GM23338 (cell line): ENCODE data around the gene DNAH17. TPM values are rescaled to one million over a fixed set of nuclear protein-coding genes. Genes with fewer than 3 reads are reported as not detected.

Experiments used
- ATAC-seq: fragments of 200-7000 bp; cut with Tn5 transposase; 3 replicates; pipeline ENCODE4 v1.9.1; 2020
- DNase-seq: peaks from one replicate; pipeline ENCODE4 v3.0.0-alpha.2; 2015; ENCODE audit warnings: low spot score
- H2AFZ ChIP-seq: fragments of 200-600 bp; sonication (generic); 2 replicates; pipeline ENCODE4 v1.8.0; 2016; ENCODE audit warnings: antibody characterized with exemption, mild to moderate bottlenecking, moderate library complexity
- H3F3A ChIP-seq: fragments of 200-600 bp; sonication (generic); replicated peaks from 2 replicates; pipeline ENCODE4 v1.8.0; 2017; ENCODE audit warnings: antibody characterized with exemption, mixed run types, low read depth
- H3K27ac ChIP-seq: fragments of 200-600 bp; sonication (generic); 2 replicates; pipeline ENCODE4 v1.6.1; 2016; ENCODE audit warnings: low read depth
- H3K27me3 ChIP-seq: fragments of 200-600 bp; sonication (generic); 2 replicates; pipeline ENCODE4 v1.8.0; 2016; ENCODE audit warnings: mild to moderate bottlenecking, mixed run types, moderate library complexity; ENCODE audit not compliant: insufficient read depth
- H3K36me3 ChIP-seq: fragments of 200-600 bp; sonication (generic); 2 replicates; pipeline ENCODE4 v1.8.0; 2016; ENCODE audit warnings: mild to moderate bottlenecking; ENCODE audit not compliant: insufficient read depth
- H3K4me1 ChIP-seq: fragments of 200-600 bp; sonication (generic); 2 replicates; pipeline ENCODE4 v1.8.0; 2016; ENCODE audit warnings: mild to moderate bottlenecking, moderate library complexity; ENCODE audit not compliant: insufficient read depth
- H3K4me2 ChIP-seq: fragments of 200-600 bp; sonication (generic); 2 replicates; pipeline ENCODE4 v1.7.1; 2017; ENCODE audit warnings: mixed run types
- H3K4me3 ChIP-seq: fragments of 200-600 bp; sonication (generic); 2 replicates; pipeline ENCODE4 v1.6.1; 2016; ENCODE audit warnings: mixed run types
- H3K79me2 ChIP-seq: fragments of 200-600 bp; sonication (generic); replicated peaks from 2 replicates; pipeline ENCODE4 v1.8.0; 2017; ENCODE audit warnings: mild to moderate bottlenecking; ENCODE audit not compliant: insufficient read depth
- H3K9me2 ChIP-seq: fragments of 200-600 bp; sonication (generic); 2 replicates; pipeline ENCODE4 v1.8.0; 2017; ENCODE audit not compliant: insufficient read depth
- H4K20me1 ChIP-seq: fragments of 200-600 bp; sonication (generic); replicated peaks from 2 replicates; pipeline ENCODE4 v1.8.0; 2017; ENCODE audit warnings: mild to moderate bottlenecking; ENCODE audit not compliant: insufficient read depth
- H3K27ac Mint-ChIP-seq: 2 replicates; pipeline ENCODE4 v1.8.0; 2020; ENCODE audit warnings: inconsistent platforms, mild to moderate bottlenecking, moderate library complexity, mixed read lengths
- H3K27me3 Mint-ChIP-seq: 3 replicates; pipeline ENCODE4 v1.8.0; 2022; ENCODE audit warnings: low read depth, mild to moderate bottlenecking, moderate library complexity, mixed read lengths, inconsistent platforms; ENCODE audit not compliant: insufficient read depth, poor library complexity
- H3K36me3 Mint-ChIP-seq: 3 replicates; pipeline ENCODE4 v1.8.0; 2021; ENCODE audit warnings: low read depth, mild to moderate bottlenecking, inconsistent platforms, moderate library complexity, mixed read lengths
- H3K4me1 Mint-ChIP-seq: 3 replicates; pipeline ENCODE4 v1.8.0; 2020; ENCODE audit warnings: mild to moderate bottlenecking, inconsistent platforms, mixed read lengths
- H3K4me3 Mint-ChIP-seq: 3 replicates; pipeline ENCODE4 v1.8.0; 2021; ENCODE audit warnings: moderate library complexity, mild to moderate bottlenecking, inconsistent platforms, mixed read lengths
- H3K9me3 Mint-ChIP-seq: 3 replicates; pipeline ENCODE4 v1.8.0; 2020; ENCODE audit warnings: moderate library complexity, mild to moderate bottlenecking, inconsistent platforms, mixed read lengths
- CREB1 ChIP-seq: fragments of 250-450 bp; sonication (Bioruptor Pico); IDR thresholded peaks from 2 replicates; pipeline ENCODE4 v1.5.0; 2020; ENCODE audit warnings: low read depth, mild to moderate bottlenecking, moderate library complexity
- EZH2 ChIP-seq: fragments of 200-600 bp; sonication (generic); IDR thresholded peaks from one replicate; pipeline ENCODE4 v1.8.0; 2017; ENCODE audit warnings: antibody characterized with exemption, mild to moderate bottlenecking, low read depth; ENCODE audit not compliant: unreplicated experiment
- EZH2phosphoT487 ChIP-seq: fragments of 200-600 bp; sonication (generic); IDR thresholded peaks from one replicate; pipeline ENCODE4 v1.8.1; 2018; ENCODE audit warnings: antibody characterized with exemption; ENCODE audit not compliant: unreplicated experiment
- JUNB ChIP-seq: IDR thresholded peaks from one replicate; pipeline ENCODE4 v1.6.1; 2016; ENCODE audit warnings: antibody characterized with exemption; ENCODE audit not compliant: unreplicated experiment
- NANOG ChIP-seq: IDR thresholded peaks from 2 replicates; pipeline ENCODE4 v1.6.1; 2016; ENCODE audit warnings: antibody characterized with exemption, borderline replicate concordance
- POLR2AphosphoS5 ChIP-seq: IDR thresholded peaks from 2 replicates; pipeline ENCODE4 v1.6.1; 2016; ENCODE audit warnings: antibody characterized with exemption, low read depth
- ZNF114 ChIP-seq: fragments of 250-450 bp; sonication (Bioruptor Pico); IDR thresholded peaks from 2 replicates; pipeline ENCODE4 v1.5.0; 2020; ENCODE audit warnings: mild to moderate bottlenecking, moderate library complexity
- ZNF331 ChIP-seq: fragments of 250-450 bp; sonication (Bioruptor Pico); IDR thresholded peaks from 2 replicates; pipeline ENCODE4 v1.5.0; 2020; ENCODE audit warnings: low read depth, mild to moderate bottlenecking, moderate library complexity
- polyA plus RNA-seq: library from polyadenylated mRNA; unstranded; fragments of >200 nt; fragmentation: Nextera tagmentation; extraction: Ambion mirVana; gene quantifications from 2 replicates; pipeline ENCODE4 v1.2.1, GENCODE V29; 2016
- total RNA-seq: library from RNA; depleted of rRNA; stranded (reverse); fragments of >200 nt; shearing (Covaris generic); gene quantifications from 2 replicates; pipeline ENCODE4 v1.2.3, GENCODE V29; 2014
- TF ChIP-seq, protein P1 (sequence below): IDR thresholded peaks from one replicate; pipeline ENCODE4 v1.6.1; 2018; ENCODE audit warnings: antibody characterized with exemption; ENCODE audit not compliant: unreplicated experiment
- TF ChIP-seq, protein P2 (sequence below): fragments of 250-450 bp; sonication (Bioruptor Pico); IDR thresholded peaks from 2 replicates; pipeline ENCODE4 v1.5.0; 2020; ENCODE audit warnings: mild to moderate bottlenecking, moderate library complexity

The DNAH17 gene
- total and polyA plus RNA-seq, 2 experiments from 2014 or later, result 0.59 to 2.0 TPM

- H3K36me3 ChIP-seq, result no peaks in the 10 kb centered on the region
- H3K4me2 ChIP-seq, result no peak overlapping the region
- no peak overlapping the region for H3K4me3 ChIP-seq
- Mint-ChIP-seq H3K4me1 (peaks cover 22% of the 10 kb centered on the region), H3K36me3 (no peaks in the 10 kb centered on the region), H3K27me3 (peaks cover 24% of the 10 kb centered on the region), H3K27ac (no peak overlapping the region), H3K4me3 (no peak overlapping the region), H3K9me3 (no peaks in the 10 kb centered on the region; the same call in 2 of the 3 replicates)
- no peaks in the 10 kb centered on the region for H3F3A ChIP-seq
- peak overlapping the region; percentile 89; the same call in 1 of the 2 replicates for H2AFZ ChIP-seq
- ATAC-seq (peak; percentile 84), DNase-seq (peak; percentile 63)
- TF ChIP-seq NANOG, result no peak
- TF ChIP-seq EZH2phosphoT487, result no peak
- TF ChIP-seq POLR2AphosphoS5, result no peak
- no peak for TF ChIP-seq ZNF331
- no peak for TF ChIP-seq EZH2
- 0 out of 2 replicates have a peak, but pooled peaks have one; percentile 3 for TF ChIP-seq CREB1 (CRISPR knock-in tag)
- H3K4me1 ChIP-seq, result peaks cover 8% of the 10 kb centered on the region
- no peaks in the 10 kb centered on the region for H3K79me2 ChIP-seq
- no peaks in the 10 kb centered on the region for H3K27me3 ChIP-seq
- peaks cover 4% of the 10 kb centered on the region; the same call in 1 of the 2 replicates for H3K9me2 ChIP-seq
- no peak overlapping the region for H3K27ac ChIP-seq
- no peaks in the 10 kb centered on the region for H4K20me1 ChIP-seq
These were observed 4.7 kb downstream of the DNAH17 start for GRCh38 chr17:78572239-78573205.

GRCh38 chr17:78571329-78571728, 5.9 kb downstream of the DNAH17 start:
- Histone ChIP-seq H3K36me3 (no peaks in the 10 kb centered on the region), H3K4me1 (peaks cover 8% of the 10 kb centered on the region), H3K4me3 (no peak overlapping the region), H3K4me2 (no peak overlapping the region), H3K27ac (no peak overlapping the region), H3K27me3 (no peaks in the 10 kb centered on the region), H3F3A (no peaks in the 10 kb centered on the region), H3K9me2 (no peaks in the 10 kb centered on the region; the same call in 1 of the 2 replicates), H3K79me2 (no peaks in the 10 kb centered on the region), H2AFZ (no peak overlapping the region), H4K20me1 (no peaks in the 10 kb centered on the region)
- no peaks in the 10 kb centered on the region for H3K36me3 Mint-ChIP-seq
- no peak for DNase-seq
- H3K27me3 Mint-ChIP-seq, result peaks cover 25% of the 10 kb centered on the region
- ATAC-seq, result no peak
- H3K27ac Mint-ChIP-seq, result no peak overlapping the region
- peaks cover 2% of the 10 kb centered on the region; the same call in 1 of the 3 replicates for H3K9me3 Mint-ChIP-seq
- H3K4me3 Mint-ChIP-seq, result no peak overlapping the region
- peaks cover 20% of the 10 kb centered on the region for H3K4me1 Mint-ChIP-seq
- TF ChIP-seq ZNF331 (no peak), NANOG (no peak), EZH2 (no peak), JUNB (no peak), POLR2AphosphoS5 (no peak), CREB1 (CRISPR knock-in tag) (no peak), ZNF114 (CRISPR knock-in tag) (no peak)
- TF ChIP-seq, protein P1, sequence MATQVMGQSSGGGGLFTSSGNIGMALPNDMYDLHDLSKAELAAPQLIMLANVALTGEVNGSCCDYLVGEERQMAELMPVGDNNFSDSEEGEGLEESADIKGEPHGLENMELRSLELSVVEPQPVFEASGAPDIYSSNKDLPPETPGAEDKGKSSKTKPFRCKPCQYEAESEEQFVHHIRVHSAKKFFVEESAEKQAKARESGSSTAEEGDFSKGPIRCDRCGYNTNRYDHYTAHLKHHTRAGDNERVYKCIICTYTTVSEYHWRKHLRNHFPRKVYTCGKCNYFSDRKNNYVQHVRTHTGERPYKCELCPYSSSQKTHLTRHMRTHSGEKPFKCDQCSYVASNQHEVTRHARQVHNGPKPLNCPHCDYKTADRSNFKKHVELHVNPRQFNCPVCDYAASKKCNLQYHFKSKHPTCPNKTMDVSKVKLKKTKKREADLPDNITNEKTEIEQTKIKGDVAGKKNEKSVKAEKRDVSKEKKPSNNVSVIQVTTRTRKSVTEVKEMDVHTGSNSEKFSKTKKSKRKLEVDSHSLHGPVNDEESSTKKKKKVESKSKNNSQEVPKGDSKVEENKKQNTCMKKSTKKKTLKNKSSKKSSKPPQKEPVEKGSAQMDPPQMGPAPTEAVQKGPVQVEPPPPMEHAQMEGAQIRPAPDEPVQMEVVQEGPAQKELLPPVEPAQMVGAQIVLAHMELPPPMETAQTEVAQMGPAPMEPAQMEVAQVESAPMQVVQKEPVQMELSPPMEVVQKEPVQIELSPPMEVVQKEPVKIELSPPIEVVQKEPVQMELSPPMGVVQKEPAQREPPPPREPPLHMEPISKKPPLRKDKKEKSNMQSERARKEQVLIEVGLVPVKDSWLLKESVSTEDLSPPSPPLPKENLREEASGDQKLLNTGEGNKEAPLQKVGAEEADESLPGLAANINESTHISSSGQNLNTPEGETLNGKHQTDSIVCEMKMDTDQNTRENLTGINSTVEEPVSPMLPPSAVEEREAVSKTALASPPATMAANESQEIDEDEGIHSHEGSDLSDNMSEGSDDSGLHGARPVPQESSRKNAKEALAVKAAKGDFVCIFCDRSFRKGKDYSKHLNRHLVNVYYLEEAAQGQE, result no peak
- TF ChIP-seq, protein P2, sequence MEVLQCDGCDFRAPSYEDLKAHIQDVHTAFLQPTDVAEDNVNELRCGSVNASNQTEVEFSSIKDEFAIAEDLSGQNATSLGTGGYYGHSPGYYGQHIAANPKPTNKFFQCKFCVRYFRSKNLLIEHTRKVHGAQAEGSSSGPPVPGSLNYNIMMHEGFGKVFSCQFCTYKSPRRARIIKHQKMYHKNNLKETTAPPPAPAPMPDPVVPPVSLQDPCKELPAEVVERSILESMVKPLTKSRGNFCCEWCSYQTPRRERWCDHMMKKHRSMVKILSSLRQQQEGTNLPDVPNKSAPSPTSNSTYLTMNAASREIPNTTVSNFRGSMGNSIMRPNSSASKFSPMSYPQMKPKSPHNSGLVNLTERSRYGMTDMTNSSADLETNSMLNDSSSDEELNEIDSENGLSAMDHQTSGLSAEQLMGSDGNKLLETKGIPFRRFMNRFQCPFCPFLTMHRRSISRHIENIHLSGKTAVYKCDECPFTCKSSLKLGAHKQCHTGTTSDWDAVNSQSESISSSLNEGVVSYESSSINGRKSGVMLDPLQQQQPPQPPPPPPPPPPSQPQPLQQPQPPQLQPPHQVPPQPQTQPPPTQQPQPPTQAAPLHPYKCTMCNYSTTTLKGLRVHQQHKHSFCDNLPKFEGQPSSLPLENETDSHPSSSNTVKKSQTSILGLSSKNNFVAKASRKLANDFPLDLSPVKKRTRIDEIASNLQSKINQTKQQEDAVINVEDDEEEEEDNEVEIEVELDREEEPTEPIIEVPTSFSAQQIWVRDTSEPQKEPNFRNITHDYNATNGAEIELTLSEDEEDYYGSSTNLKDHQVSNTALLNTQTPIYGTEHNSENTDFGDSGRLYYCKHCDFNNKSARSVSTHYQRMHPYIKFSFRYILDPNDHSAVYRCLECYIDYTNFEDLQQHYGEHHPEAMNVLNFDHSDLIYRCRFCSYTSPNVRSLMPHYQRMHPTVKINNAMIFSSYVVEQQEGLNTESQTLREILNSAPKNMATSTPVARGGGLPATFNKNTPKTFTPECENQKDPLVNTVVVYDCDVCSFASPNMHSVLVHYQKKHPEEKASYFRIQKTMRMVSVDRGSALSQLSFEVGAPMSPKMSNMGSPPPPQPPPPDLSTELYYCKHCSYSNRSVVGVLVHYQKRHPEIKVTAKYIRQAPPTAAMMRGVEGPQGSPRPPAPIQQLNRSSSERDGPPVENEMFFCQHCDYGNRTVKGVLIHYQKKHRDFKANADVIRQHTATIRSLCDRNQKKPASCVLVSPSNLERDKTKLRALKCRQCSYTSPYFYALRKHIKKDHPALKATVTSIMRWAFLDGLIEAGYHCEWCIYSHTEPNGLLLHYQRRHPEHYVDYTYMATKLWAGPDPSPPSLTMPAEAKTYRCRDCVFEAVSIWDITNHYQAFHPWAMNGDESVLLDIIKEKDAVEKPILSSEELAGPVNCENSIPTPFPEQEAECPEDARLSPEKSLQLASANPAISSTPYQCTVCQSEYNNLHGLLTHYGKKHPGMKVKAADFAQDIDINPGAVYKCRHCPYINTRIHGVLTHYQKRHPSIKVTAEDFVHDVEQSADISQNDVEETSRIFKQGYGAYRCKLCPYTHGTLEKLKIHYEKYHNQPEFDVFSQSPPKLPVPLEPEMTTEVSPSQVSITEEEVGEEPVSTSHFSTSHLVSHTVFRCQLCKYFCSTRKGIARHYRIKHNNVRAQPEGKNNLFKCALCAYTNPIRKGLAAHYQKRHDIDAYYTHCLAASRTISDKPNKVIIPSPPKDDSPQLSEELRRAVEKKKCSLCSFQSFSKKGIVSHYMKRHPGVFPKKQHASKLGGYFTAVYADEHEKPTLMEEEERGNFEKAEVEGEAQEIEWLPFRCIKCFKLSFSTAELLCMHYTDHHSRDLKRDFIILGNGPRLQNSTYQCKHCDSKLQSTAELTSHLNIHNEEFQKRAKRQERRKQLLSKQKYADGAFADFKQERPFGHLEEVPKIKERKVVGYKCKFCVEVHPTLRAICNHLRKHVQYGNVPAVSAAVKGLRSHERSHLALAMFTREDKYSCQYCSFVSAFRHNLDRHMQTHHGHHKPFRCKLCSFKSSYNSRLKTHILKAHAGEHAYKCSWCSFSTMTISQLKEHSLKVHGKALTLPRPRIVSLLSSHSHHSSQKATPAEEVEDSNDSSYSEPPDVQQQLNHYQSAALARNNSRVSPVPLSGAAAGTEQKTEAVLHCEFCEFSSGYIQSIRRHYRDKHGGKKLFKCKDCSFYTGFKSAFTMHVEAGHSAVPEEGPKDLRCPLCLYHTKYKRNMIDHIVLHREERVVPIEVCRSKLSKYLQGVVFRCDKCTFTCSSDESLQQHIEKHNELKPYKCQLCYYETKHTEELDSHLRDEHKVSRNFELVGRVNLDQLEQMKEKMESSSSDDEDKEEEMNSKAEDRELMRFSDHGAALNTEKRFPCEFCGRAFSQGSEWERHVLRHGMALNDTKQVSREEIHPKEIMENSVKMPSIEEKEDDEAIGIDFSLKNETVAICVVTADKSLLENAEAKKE (CRISPR knock-in tag), result no peak
